Neural progenitor cell (in vitro differentiated cells): ENCODE measurements around the gene GPR151. TPM values are rescaled to one million over a fixed set of nuclear protein-coding genes. Genes with fewer than 3 reads are reported as not detected.

Source experiments
- DNase-seq: peaks from one replicate; pipeline ENCODE4 v3.0.0-alpha.2; 2016; ENCODE audit warnings: low spot score
- H2AFZ ChIP-seq: fragments of 200-600 bp; sonication (generic); replicated peaks from 2 replicates; pipeline ENCODE4 v1.6.1; 2016; ENCODE audit warnings: antibody characterized with exemption
- H3F3A ChIP-seq: fragments of 200-600 bp; sonication (generic); 2 replicates; pipeline ENCODE4 v1.6.1; 2016; ENCODE audit warnings: antibody characterized with exemption, low read depth
- H3K27ac ChIP-seq: fragments of 200-600 bp; sonication (generic); 2 replicates; pipeline ENCODE4 v1.5.1; 2016; ENCODE audit warnings: mild to moderate bottlenecking
- H3K27me3 ChIP-seq: fragments of 200-600 bp; sonication (generic); 2 replicates; pipeline ENCODE4 v1.6.1; 2016; ENCODE audit warnings: mild to moderate bottlenecking, moderate library complexity
- H3K36me3 ChIP-seq: fragments of 200-600 bp; sonication (generic); 2 replicates; pipeline ENCODE4 v1.5.1; 2016
- H3K4me1 ChIP-seq: fragments of 200-600 bp; sonication (generic); 2 replicates; pipeline ENCODE4 v1.6.1; 2016; ENCODE audit warnings: mixed run types
- H3K4me2 ChIP-seq: fragments of 200-600 bp; sonication (generic); 2 replicates; pipeline ENCODE4 v1.6.1; 2016
- H3K4me3 ChIP-seq: fragments of 200-600 bp; sonication (generic); 2 replicates; pipeline ENCODE4 v1.5.1; 2016
- H3K79me2 ChIP-seq: fragments of 200-600 bp; sonication (generic); 2 replicates; pipeline ENCODE4 v1.6.1; 2016; ENCODE audit warnings: low read depth
- H3K9ac ChIP-seq: fragments of 200-600 bp; sonication (generic); 2 replicates; pipeline ENCODE4 v1.6.1; 2016
- H3K9me3 ChIP-seq: fragments of 200-600 bp; sonication (generic); 2 replicates; pipeline ENCODE4 v1.5.1; 2016; ENCODE audit warnings: low read depth
- H4K20me1 ChIP-seq: fragments of 200-600 bp; sonication (generic); 2 replicates; pipeline ENCODE4 v1.6.1; 2016; ENCODE audit warnings: low read depth
- H3K27ac Mint-ChIP-seq: 3 replicates; pipeline ENCODE4 v1.8.0; 2021; ENCODE audit warnings: mixed read lengths
- H3K27me3 Mint-ChIP-seq: 2 replicates; pipeline ENCODE4 v1.8.0; 2022; ENCODE audit warnings: low read depth, mild to moderate bottlenecking, inconsistent platforms, moderate library complexity, mixed read lengths; ENCODE audit not compliant: insufficient read depth
- H3K36me3 Mint-ChIP-seq: 3 replicates; pipeline ENCODE4 v1.8.0; 2021; ENCODE audit warnings: mixed read lengths
- H3K4me1 Mint-ChIP-seq: 3 replicates; pipeline ENCODE4 v1.8.0; 2021; ENCODE audit warnings: mixed read lengths
- H3K4me3 Mint-ChIP-seq: 3 replicates; pipeline ENCODE4 v1.8.0; 2021; ENCODE audit warnings: mild to moderate bottlenecking, moderate library complexity, mixed read lengths
- H3K9me3 Mint-ChIP-seq: 3 replicates; pipeline ENCODE4 v1.8.0; 2020; ENCODE audit warnings: mixed read lengths
- CTCF ChIP-seq: fragments of 200-600 bp; sonication (generic); IDR thresholded peaks from 2 replicates; pipeline ENCODE4 v1.5.1; 2017; ENCODE audit warnings: antibody characterized with exemption, mild to moderate bottlenecking
- EZH2 ChIP-seq: fragments of 200-600 bp; sonication (generic); IDR thresholded peaks from 2 replicates; pipeline ENCODE4 v1.6.1; 2017; ENCODE audit warnings: antibody characterized with exemption, mild to moderate bottlenecking, moderate library complexity
- EZH2phosphoT487 ChIP-seq: fragments of 200-600 bp; sonication (generic); IDR thresholded peaks from 2 replicates; pipeline ENCODE4 v1.6.1; 2017; ENCODE audit warnings: antibody characterized with exemption
- total RNA-seq: library from RNA; depleted of rRNA; stranded (reverse); fragments of >200 nt; gene quantifications from 2 replicates; pipeline ENCODE4 v1.2.3, GENCODE V29; 2015; ENCODE audit warnings: low replicate concordance

The GPR151 gene
- total RNA-seq, 1 donor from 2014 or later, result not detected

GRCh38 chr5:146474065-146474464 is 41.9 kb downstream of the GPR151 start:
- Histone ChIP-seq H4K20me1 (peaks cover 13% of the 10 kb centered on the region), H3K36me3 (peaks cover 34% of the 10 kb centered on the region), H3K4me2 (no peak overlapping the region), H3K27me3 (no peaks in the 10 kb centered on the region), H3F3A (no peaks in the 10 kb centered on the region), H3K4me3 (no peak overlapping the region), H3K27ac (no peak overlapping the region), H3K9ac (no peak overlapping the region), H3K9me3 (no peaks in the 10 kb centered on the region), H2AFZ (no peak overlapping the region), H3K79me2 (no peaks in the 10 kb centered on the region), H3K4me1 (no peaks in the 10 kb centered on the region)
- TF ChIP-seq EZH2phosphoT487 (no peak), CTCF (no peak), EZH2 (no peak)
- Mint-ChIP-seq H3K36me3 (peaks cover 37% of the 10 kb centered on the region), H3K4me3 (no peak overlapping the region), H3K9me3 (no peaks in the 10 kb centered on the region), H3K27me3 (no peaks in the 10 kb centered on the region), H3K4me1 (no peaks in the 10 kb centered on the region), H3K27ac (no peak overlapping the region)
- no peak for DNase-seq

GRCh38 chr5:146467760-146468159 is 48.2 kb downstream of the GPR151 start:
- no peak overlapping the region for H3K9ac ChIP-seq
- no peak overlapping the region for H3K4me3 Mint-ChIP-seq
- H3K27me3 ChIP-seq, result no peaks in the 10 kb centered on the region
- peaks cover 11% of the 10 kb centered on the region for H3K4me1 Mint-ChIP-seq
- peaks cover 26% of the 10 kb centered on the region for H4K20me1 ChIP-seq
- H3K27ac ChIP-seq, result no peak overlapping the region
- DNase-seq, result no peak
- no peak overlapping the region for H3K4me2 ChIP-seq
- peaks cover 34% of the 10 kb centered on the region for H3K36me3 Mint-ChIP-seq
- H3K9me3 Mint-ChIP-seq, result no peaks in the 10 kb centered on the region
- H3K27me3 Mint-ChIP-seq, result no peaks in the 10 kb centered on the region
- peaks cover 51% of the 10 kb centered on the region for H3K79me2 ChIP-seq
- H3K36me3 ChIP-seq, result peaks cover 54% of the 10 kb centered on the region
- no peak overlapping the region for H2AFZ ChIP-seq
- H3K4me1 ChIP-seq, result no peaks in the 10 kb centered on the region
- H3K9me3 ChIP-seq, result no peaks in the 10 kb centered on the region
- TF ChIP-seq EZH2phosphoT487, result no peak
- no peak for TF ChIP-seq EZH2
- TF ChIP-seq CTCF, result no peak
- peaks cover 20% of the 10 kb centered on the region for H3F3A ChIP-seq
- H3K4me3 ChIP-seq, result no peak overlapping the region
- no peak overlapping the region for H3K27ac Mint-ChIP-seq

- no peaks in the 10 kb centered on the region for H3K9me3 Mint-ChIP-seq
- peaks cover 59% of the 10 kb centered on the region for H3K36me3 ChIP-seq
Measured at GRCh38 chr5:146466521-146467349, 49.3 kb downstream of the GPR151 start.

More at GRCh38 chr5:146466521-146467349, 49.3 kb downstream of the GPR151 start:
- no peaks in the 10 kb centered on the region for H3K27me3 ChIP-seq
- H3K4me2 ChIP-seq, result no peak overlapping the region
- peaks cover 61% of the 10 kb centered on the region for H3K79me2 ChIP-seq
- no peaks in the 10 kb centered on the region for H3K9me3 ChIP-seq
- Mint-ChIP-seq H3K36me3 (peaks cover 29% of the 10 kb centered on the region), H3K27ac (no peak overlapping the region), H3K4me3 (no peak overlapping the region), H3K27me3 (no peaks in the 10 kb centered on the region), H3K4me1 (peaks cover 11% of the 10 kb centered on the region)
- TF ChIP-seq EZH2 (no peak), CTCF (peak; percentile 48), EZH2phosphoT487 (no peak)
- H2AFZ ChIP-seq, result no peak overlapping the region
- peaks cover 29% of the 10 kb centered on the region for H4K20me1 ChIP-seq
- H3K4me1 ChIP-seq, result no peaks in the 10 kb centered on the region
- DNase-seq, result peak; percentile 8
- H3F3A ChIP-seq, result peaks cover 20% of the 10 kb centered on the region
- no peak overlapping the region for H3K27ac ChIP-seq
- no peak overlapping the region for H3K9ac ChIP-seq
- H3K4me3 ChIP-seq, result no peak overlapping the region
